Sigmoid colon (tissue), 3 donors: Measurements from ENCODE around the gene ABCA8.

ENCODE experiments used
- POLR2A ChIP-seq, 2 donors: fragments of 450-650 bp; IDR thresholded peaks; one replicate each; pipeline ENCODE4 v1.6.1; 2016; ENCODE audit warnings: antibody characterized with exemption in 2 of 2, mild to moderate bottlenecking in 2 of 2, moderate library complexity in 2 of 2
- TF ChIP-seq, protein P1 (sequence below), 4 experiments: fragments of 450-650 bp in 3 of 4; fragments of 200-600 bp in 1 of 4; IDR thresholded peaks; one replicate each; pipeline ENCODE4 v1.5.1; 2016 to 2019; ENCODE audit warnings: antibody characterized with exemption in 4 of 4, mild to moderate bottlenecking in 3 of 4, moderate library complexity in 2 of 4

DNA sequence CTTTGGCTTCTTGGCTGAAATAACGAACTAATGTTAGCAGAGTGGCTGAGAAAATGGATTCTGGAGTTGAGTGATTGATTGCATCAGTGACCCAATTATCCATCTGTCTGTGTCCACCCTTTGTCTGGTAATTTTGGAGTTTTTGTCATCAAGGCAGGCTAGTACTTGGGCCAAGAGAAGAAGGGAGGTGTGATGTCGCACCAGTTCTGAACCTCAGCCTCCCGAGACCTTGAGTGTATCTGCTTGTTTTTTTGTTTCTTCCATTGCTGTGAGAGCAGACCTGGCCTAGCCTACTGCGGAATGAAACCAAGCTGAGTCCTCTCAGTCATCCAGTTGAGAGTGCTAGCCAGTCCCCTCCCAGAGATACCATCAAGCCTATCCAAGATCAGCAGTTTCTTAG, 4.5 kb downstream of the ABCA8 start:
- TF ChIP-seq, protein P1, sequence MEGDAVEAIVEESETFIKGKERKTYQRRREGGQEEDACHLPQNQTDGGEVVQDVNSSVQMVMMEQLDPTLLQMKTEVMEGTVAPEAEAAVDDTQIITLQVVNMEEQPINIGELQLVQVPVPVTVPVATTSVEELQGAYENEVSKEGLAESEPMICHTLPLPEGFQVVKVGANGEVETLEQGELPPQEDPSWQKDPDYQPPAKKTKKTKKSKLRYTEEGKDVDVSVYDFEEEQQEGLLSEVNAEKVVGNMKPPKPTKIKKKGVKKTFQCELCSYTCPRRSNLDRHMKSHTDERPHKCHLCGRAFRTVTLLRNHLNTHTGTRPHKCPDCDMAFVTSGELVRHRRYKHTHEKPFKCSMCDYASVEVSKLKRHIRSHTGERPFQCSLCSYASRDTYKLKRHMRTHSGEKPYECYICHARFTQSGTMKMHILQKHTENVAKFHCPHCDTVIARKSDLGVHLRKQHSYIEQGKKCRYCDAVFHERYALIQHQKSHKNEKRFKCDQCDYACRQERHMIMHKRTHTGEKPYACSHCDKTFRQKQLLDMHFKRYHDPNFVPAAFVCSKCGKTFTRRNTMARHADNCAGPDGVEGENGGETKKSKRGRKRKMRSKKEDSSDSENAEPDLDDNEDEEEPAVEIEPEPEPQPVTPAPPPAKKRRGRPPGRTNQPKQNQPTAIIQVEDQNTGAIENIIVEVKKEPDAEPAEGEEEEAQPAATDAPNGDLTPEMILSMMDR (IDR thresholded peaks at IDR 0.05), result no peak
- TF ChIP-seq POLR2A (IDR thresholded peaks at IDR 0.05), result no peak
